Endodermal cell (in vitro differentiated cells): ENCODE data around the gene KLF14. TPM values are rescaled to one million over a fixed set of nuclear protein-coding genes. Genes with fewer than 3 reads are reported as not detected.

Experiments
- DNase-seq: peaks from one replicate; pipeline ENCODE4 v3.0.0-alpha.2; 2017
- H3K27ac ChIP-seq: 2 replicates; pipeline ENCODE4 v1.5.1; 2013; ENCODE audit warnings: mild to moderate bottlenecking, low read depth, low read length, moderate library complexity
- H3K27me3 ChIP-seq: 2 replicates; pipeline ENCODE4 v1.6.1; 2013; ENCODE audit warnings: mild to moderate bottlenecking, low read length, moderate library complexity; ENCODE audit not compliant: insufficient read depth, control insufficient read depth, poor library complexity, severe bottlenecking
- H3K36me3 ChIP-seq: 2 replicates; pipeline ENCODE4 v1.7.0; 2013; ENCODE audit warnings: mild to moderate bottlenecking, low read length, moderate library complexity; ENCODE audit not compliant: control insufficient read depth, insufficient read depth
- H3K4me1 ChIP-seq: one replicate; pipeline ENCODE4 v1.7.0; 2013; ENCODE audit warnings: low read length; ENCODE audit not compliant: control insufficient read depth, insufficient read depth
- H3K4me3 ChIP-seq: 2 replicates; pipeline ENCODE4 v1.5.1; 2013; ENCODE audit warnings: mild to moderate bottlenecking, low read length, moderate library complexity
- H3K9ac ChIP-seq: 2 replicates; pipeline ENCODE4 v1.6.1; 2013; ENCODE audit warnings: mild to moderate bottlenecking, low read length, moderate library complexity; ENCODE audit not compliant: poor library complexity, severe bottlenecking; ENCODE audit errors: extremely low read depth
- H3K9me3 ChIP-seq: 2 replicates; pipeline ENCODE4 v1.6.1; 2013; ENCODE audit warnings: mild to moderate bottlenecking, low read length, moderate library complexity; ENCODE audit not compliant: control insufficient read depth
- H3K27ac Mint-ChIP-seq: 2 replicates; pipeline ENCODE4 v1.8.0; 2020; ENCODE audit warnings: mixed read lengths
- H3K27me3 Mint-ChIP-seq: 2 replicates; pipeline ENCODE4 v1.8.0; 2021; ENCODE audit warnings: mild to moderate bottlenecking, mixed read lengths; ENCODE audit not compliant: insufficient read depth
- H3K36me3 Mint-ChIP-seq: 2 replicates; pipeline ENCODE4 v1.8.0; 2020; ENCODE audit warnings: low read depth, mixed read lengths
- H3K4me1 Mint-ChIP-seq: 2 replicates; pipeline ENCODE4 v1.8.0; 2020; ENCODE audit warnings: mixed read lengths
- H3K4me3 Mint-ChIP-seq: 2 replicates; pipeline ENCODE4 v1.8.0; 2020; ENCODE audit warnings: mild to moderate bottlenecking, moderate library complexity, mixed read lengths
- H3K9me3 Mint-ChIP-seq: 2 replicates; pipeline ENCODE4 v1.8.0; 2020; ENCODE audit warnings: mild to moderate bottlenecking, mixed read lengths
- WGBS, 2 experiments: methylation state at CpG; one replicate each; pipeline versions ENCODE4 v1.1.5 to v1.1.7; 2013; ENCODE audit warnings: missing lambda C conversion rate in 2 of 2, mixed read lengths in 1 of 2; ENCODE audit not compliant: insufficient coverage in 1 of 2, insufficient read length in 1 of 2; 5-methylcytosine and 5-hydroxymethylcytosine counted together
- total RNA-seq, 2 donors: library from RNA; stranded (reverse); fragmentation: NEBNext Ultra II Directional in 1 of 2; extraction: Animal tissue kit (Norgen Biotek cat#: 25700) in 1 of 2; gene quantifications; 2 replicates in 1 of 2; 3 replicates in 1 of 2; pipeline ENCODE4 v1.2.1, GENCODE V29; 2021
- TF ChIP-seq, protein P1 (sequence below): fragments of 200-600 bp; sonication (generic); conservative IDR thresholded peaks from 2 replicates; pipeline ENCODE4 v1.5.0; 2021; ENCODE audit warnings: antibody characterized with exemption, mild to moderate bottlenecking

KLF14 gene
- total RNA-seq, 2 donors from 2014 or later = not detected

DNA sequence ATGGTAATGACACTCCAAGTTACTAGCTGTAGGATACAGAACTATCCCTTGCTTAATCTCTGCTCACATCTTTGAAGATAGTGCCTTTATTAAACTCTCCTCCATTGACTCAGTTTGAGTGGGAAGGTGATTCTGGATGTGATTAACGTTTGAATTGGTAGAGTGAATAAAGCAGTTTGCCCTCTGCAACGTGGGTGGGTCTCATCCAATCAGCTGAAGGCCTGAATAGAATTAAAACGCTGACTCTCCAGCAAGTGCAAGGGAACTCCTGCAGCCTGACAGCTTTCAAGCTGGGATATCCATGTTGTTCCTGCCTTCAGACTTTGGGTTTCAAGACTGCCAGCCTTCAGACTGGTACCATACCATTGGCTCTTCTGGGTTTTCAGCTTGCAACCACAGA, 21.6 kb downstream of the KLF14 start:
- TF ChIP-seq, protein P1, sequence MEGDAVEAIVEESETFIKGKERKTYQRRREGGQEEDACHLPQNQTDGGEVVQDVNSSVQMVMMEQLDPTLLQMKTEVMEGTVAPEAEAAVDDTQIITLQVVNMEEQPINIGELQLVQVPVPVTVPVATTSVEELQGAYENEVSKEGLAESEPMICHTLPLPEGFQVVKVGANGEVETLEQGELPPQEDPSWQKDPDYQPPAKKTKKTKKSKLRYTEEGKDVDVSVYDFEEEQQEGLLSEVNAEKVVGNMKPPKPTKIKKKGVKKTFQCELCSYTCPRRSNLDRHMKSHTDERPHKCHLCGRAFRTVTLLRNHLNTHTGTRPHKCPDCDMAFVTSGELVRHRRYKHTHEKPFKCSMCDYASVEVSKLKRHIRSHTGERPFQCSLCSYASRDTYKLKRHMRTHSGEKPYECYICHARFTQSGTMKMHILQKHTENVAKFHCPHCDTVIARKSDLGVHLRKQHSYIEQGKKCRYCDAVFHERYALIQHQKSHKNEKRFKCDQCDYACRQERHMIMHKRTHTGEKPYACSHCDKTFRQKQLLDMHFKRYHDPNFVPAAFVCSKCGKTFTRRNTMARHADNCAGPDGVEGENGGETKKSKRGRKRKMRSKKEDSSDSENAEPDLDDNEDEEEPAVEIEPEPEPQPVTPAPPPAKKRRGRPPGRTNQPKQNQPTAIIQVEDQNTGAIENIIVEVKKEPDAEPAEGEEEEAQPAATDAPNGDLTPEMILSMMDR = no peak
- no peaks in the 10 kb centered on the region for H3K36me3 ChIP-seq
- H3K27me3 Mint-ChIP-seq = peaks cover 12% of the 10 kb centered on the region
- H3K4me3 ChIP-seq = no peak overlapping the region
- no peak overlapping the region for H3K9ac ChIP-seq
- no peak overlapping the region for H3K27ac Mint-ChIP-seq
- H3K4me1 Mint-ChIP-seq = no peaks in the 10 kb centered on the region
- WGBS, 2 experiments = 44 to 45% methylated on average over 2 to 3 of the region's 3 CpGs
- no peak overlapping the region for H3K27ac ChIP-seq
- H3K4me1 ChIP-seq = no peaks in the 10 kb centered on the region
- H3K9me3 ChIP-seq = no peaks in the 10 kb centered on the region
- no peaks in the 10 kb centered on the region for H3K36me3 Mint-ChIP-seq
- DNase-seq = no peak
- no peaks in the 10 kb centered on the region for H3K9me3 Mint-ChIP-seq
- H3K27me3 ChIP-seq = no peaks in the 10 kb centered on the region
- no peak overlapping the region for H3K4me3 Mint-ChIP-seq

DNA sequence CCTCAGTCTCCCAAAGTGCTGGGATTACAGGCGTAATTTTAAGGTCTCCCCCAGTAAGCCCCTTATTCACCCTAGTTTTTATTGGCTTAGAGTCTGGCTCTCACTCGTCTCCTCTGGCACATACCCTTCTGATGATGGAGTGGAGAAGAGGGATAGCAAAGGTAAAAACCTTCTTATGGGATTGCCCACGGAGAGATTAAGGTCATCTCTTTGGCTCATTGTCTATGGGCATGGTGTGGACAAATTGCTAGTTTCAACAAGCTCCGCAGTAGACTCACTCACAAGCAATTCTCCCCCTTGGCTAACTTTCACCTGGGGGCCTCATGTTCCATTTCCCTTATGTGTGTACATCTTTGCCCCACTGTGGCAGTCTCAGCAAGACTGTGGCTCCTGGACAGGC, 25.2 kb downstream of the KLF14 start:
- TF ChIP-seq, protein P1 = no peak
- Histone ChIP-seq H3K27me3 (no peaks in the 10 kb centered on the region), H3K27ac (no peak overlapping the region), H3K9ac (no peak overlapping the region), H3K4me3 (no peak overlapping the region), H3K9me3 (no peaks in the 10 kb centered on the region), H3K36me3 (no peaks in the 10 kb centered on the region), H3K4me1 (no peaks in the 10 kb centered on the region)
- Mint-ChIP-seq H3K36me3 (no peaks in the 10 kb centered on the region), H3K4me3 (no peak overlapping the region), H3K27ac (no peak overlapping the region), H3K9me3 (peaks cover 11% of the 10 kb centered on the region), H3K27me3 (peaks cover 14% of the 10 kb centered on the region), H3K4me1 (no peaks in the 10 kb centered on the region)
- no peak for DNase-seq
- WGBS, 2 experiments = 89% methylated on average over 4 of the region's 4 CpGs

DNA sequence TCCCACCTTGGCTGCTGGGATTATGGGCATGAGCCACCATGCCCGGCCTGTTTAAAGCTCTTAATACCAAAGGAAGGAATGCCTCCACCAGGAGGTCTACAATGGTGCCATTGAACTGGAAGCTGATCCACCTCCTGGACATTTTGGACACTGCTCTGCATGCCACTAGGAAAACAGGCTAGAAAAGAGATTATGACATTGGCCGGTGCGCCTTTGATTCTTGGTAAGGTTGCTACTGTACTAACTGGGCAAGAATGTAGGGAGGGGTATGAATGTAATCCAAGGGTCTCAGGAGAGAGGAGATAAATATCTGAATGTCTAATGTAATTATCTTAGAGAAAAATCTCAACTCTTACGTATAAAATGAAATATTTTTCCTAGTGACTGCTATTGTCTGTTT, 26.0 kb downstream of the KLF14 start:
- no peak overlapping the region for H3K27ac Mint-ChIP-seq
- no peak overlapping the region for H3K4me3 Mint-ChIP-seq
- Histone ChIP-seq H3K4me1 (no peaks in the 10 kb centered on the region), H3K4me3 (no peak overlapping the region), H3K9me3 (no peaks in the 10 kb centered on the region), H3K9ac (no peak overlapping the region), H3K27ac (no peak overlapping the region), H3K27me3 (no peaks in the 10 kb centered on the region), H3K36me3 (no peaks in the 10 kb centered on the region)
- H3K27me3 Mint-ChIP-seq = peaks cover 12% of the 10 kb centered on the region
- no peak for DNase-seq
- H3K4me1 Mint-ChIP-seq = no peaks in the 10 kb centered on the region
- TF ChIP-seq, protein P1 = no peak
- WGBS, 2 experiments = 75 to 93% methylated on average over 1 to 4 of the region's 4 CpGs
- peaks cover 11% of the 10 kb centered on the region for H3K9me3 Mint-ChIP-seq
- no peaks in the 10 kb centered on the region for H3K36me3 Mint-ChIP-seq
